HCT116 (cell line): ENCODE results near the gene PCYT1B.

Experiments used
- RAD21 ChIP-seq: IDR thresholded peaks from 2 replicates; pipeline ENCODE4 v1.6.1; 2012; ENCODE audit warnings: low read depth, mild to moderate bottlenecking
- TF ChIP-seq, protein P1 (sequence below): IDR thresholded peaks from 2 replicates; pipeline ENCODE4 v1.6.1; 2012

DNA sequence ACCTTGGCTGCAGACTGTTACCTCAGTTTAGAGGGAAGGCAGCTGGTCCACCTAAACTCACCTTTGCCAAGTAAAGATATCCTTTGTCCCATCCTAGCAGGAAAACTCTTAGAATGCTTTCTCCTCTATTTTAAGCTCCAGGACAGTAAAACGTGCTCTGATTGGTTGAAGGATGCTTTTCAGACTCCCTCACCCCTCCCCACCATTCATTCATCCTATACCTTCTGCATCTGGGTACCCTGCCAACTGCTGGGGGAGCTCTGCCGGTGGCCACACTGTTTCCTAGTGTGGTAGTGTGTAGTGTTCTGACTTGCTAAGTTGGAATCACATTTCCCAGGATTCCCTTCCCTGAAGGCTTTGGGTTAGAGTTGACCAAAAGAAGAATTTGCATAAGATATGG is 26.3 kb upstream of the PCYT1B start:
- TF ChIP-seq, protein P1, sequence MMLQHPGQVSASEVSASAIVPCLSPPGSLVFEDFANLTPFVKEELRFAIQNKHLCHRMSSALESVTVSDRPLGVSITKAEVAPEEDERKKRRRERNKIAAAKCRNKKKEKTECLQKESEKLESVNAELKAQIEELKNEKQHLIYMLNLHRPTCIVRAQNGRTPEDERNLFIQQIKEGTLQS: no peak
- TF ChIP-seq RAD21: no peak
